HepG2 (cell line): ENCODE results near the gene WIZ. TPM values are rescaled to one million over a fixed set of nuclear protein-coding genes. Genes with fewer than 3 reads are reported as not detected.

Source experiments
- HES4 ChIP-seq: sonication (generic); formaldehyde crosslinking; IDR thresholded peaks from 2 replicates; pipeline ENCODE4 v1.9.0; 2021; ENCODE audit warnings: mild to moderate bottlenecking, missing genetic modification reagents, borderline replicate concordance
- JUN ChIP-seq: sonication (generic); formaldehyde crosslinking; IDR thresholded peaks from 2 replicates; pipeline ENCODE4 v1.4.0; 2020; ENCODE audit warnings: mild to moderate bottlenecking, missing genetic modification reagents
- KDM2A ChIP-seq: sonication (generic); formaldehyde crosslinking; IDR thresholded peaks from 2 replicates; pipeline ENCODE4 v1.4.0; 2020; ENCODE audit warnings: low read depth, missing genetic modification reagents, borderline replicate concordance
- MED13 ChIP-seq: sonication (generic); formaldehyde crosslinking; IDR thresholded peaks from 2 replicates; pipeline ENCODE4 v1.5.0; 2020; ENCODE audit warnings: missing genetic modification reagents
- RAD51 ChIP-seq: fragments of 450-650 bp; IDR thresholded peaks from 2 replicates; pipeline ENCODE4 v1.6.1; 2016; ENCODE audit warnings: borderline replicate concordance
- RFXAP ChIP-seq: sonication (generic); formaldehyde crosslinking; IDR thresholded peaks from 2 replicates; pipeline ENCODE4 v1.4.0; 2020; ENCODE audit warnings: missing genetic modification reagents, borderline replicate concordance
- SOX5 ChIP-seq: IDR thresholded peaks from 2 replicates; pipeline ENCODE4 v1.6.1; 2016; ENCODE audit warnings: borderline replicate concordance
- SP5 ChIP-seq: IDR thresholded peaks from 2 replicates; pipeline ENCODE4 v1.6.1; 2016; ENCODE audit warnings: low read depth, borderline replicate concordance
- TBL1XR1 ChIP-seq: fragments of 150-350 bp; IDR thresholded peaks from 2 replicates; pipeline ENCODE4 v1.6.1; 2014; ENCODE audit warnings: borderline replicate concordance, low read length; ENCODE audit not compliant: partially characterized antibody
- TEAD2 ChIP-seq: sonication (generic); formaldehyde crosslinking; IDR thresholded peaks from 2 replicates; pipeline ENCODE4 v1.9.0; 2021; ENCODE audit warnings: missing genetic modification reagents
- ZBTB7A ChIP-seq: sonication (generic); formaldehyde crosslinking; IDR thresholded peaks from 2 replicates; pipeline ENCODE4 v1.8.0; 2022; ENCODE audit warnings: mild to moderate bottlenecking, missing genetic modification reagents
- ZNF180 ChIP-seq: sonication (generic); formaldehyde crosslinking; IDR thresholded peaks from 2 replicates; pipeline ENCODE4 v1.4.0; 2020; ENCODE audit warnings: low read depth, missing genetic modification reagents, borderline replicate concordance
- ZNF251 ChIP-seq: sonication (generic); formaldehyde crosslinking; IDR thresholded peaks from 2 replicates; pipeline ENCODE4 v1.9.0; 2021; ENCODE audit warnings: mild to moderate bottlenecking, missing genetic modification reagents
- ZNF329 ChIP-seq: sonication (generic); formaldehyde crosslinking; IDR thresholded peaks from 2 replicates; pipeline ENCODE4 v1.9.0; 2021; ENCODE audit warnings: low read depth, mild to moderate bottlenecking, missing genetic modification reagents
- ZNF333 ChIP-seq: sonication (generic); formaldehyde crosslinking; IDR thresholded peaks from 2 replicates; pipeline ENCODE4 v1.4.0; 2020; ENCODE audit warnings: mild to moderate bottlenecking, missing genetic modification reagents, borderline replicate concordance
- ZNF652 ChIP-seq: IDR thresholded peaks from 2 replicates; pipeline ENCODE4 v1.6.1; 2016; ENCODE audit warnings: low read depth, borderline replicate concordance
- ZNF75D ChIP-seq: sonication (generic); formaldehyde crosslinking; IDR thresholded peaks from 2 replicates; pipeline ENCODE4 v1.8.1; 2023; ENCODE audit warnings: missing genetic modification reagents, mild to moderate bottlenecking, borderline replicate concordance
- polyA plus RNA-seq, 8 experiments: library from polyadenylated mRNA; depleted of rRNA in 3 of 8; stranded (reverse) in 7 of 8; unstranded in 1 of 8; fragments of >200 nt; fragmentation: Illumina TruSeq in 4 of 8; extraction: Trizol in 4 of 8; gene quantifications; 2 replicates each; pipeline versions ENCODE4 v1.2.1 to v1.2.3, GENCODE V29; 2011 to 2016; ENCODE audit warnings: low read depth in 4 of 8, missing spikeins in 1 of 8, mixed read lengths in 1 of 8; ENCODE audit not compliant: insufficient read depth in 1 of 8
- total RNA-seq, 5 experiments: library from RNA; depleted of rRNA; stranded (reverse); fragments of >200 nt; fragmentation: Illumina TruSeq; extraction: Trizol; gene quantifications; 2 replicates each; pipeline ENCODE4 v1.2.3, GENCODE V29; 2016; ENCODE audit warnings: low read depth in 1 of 5
- TF ChIP-seq, protein P1 (sequence below): sonication (generic); formaldehyde crosslinking; IDR thresholded peaks from 2 replicates; pipeline ENCODE4 v1.4.0; 2020; ENCODE audit warnings: missing genetic modification reagents
- TF ChIP-seq, protein P2 (sequence below): sonication (generic); formaldehyde crosslinking; IDR thresholded peaks from 2 replicates; pipeline ENCODE4 v1.4.0; 2020; ENCODE audit warnings: mild to moderate bottlenecking, missing genetic modification reagents
- TF ChIP-seq, protein P3 (sequence below): sonication (generic); formaldehyde crosslinking; IDR thresholded peaks from 2 replicates; pipeline ENCODE4 v1.5.0; 2020; ENCODE audit warnings: mild to moderate bottlenecking, missing genetic modification reagents
- TF ChIP-seq, protein P4 (sequence below): sonication (generic); formaldehyde crosslinking; IDR thresholded peaks from 2 replicates; pipeline ENCODE4 v1.5.1; 2020; ENCODE audit warnings: mild to moderate bottlenecking, missing genetic modification reagents, borderline replicate concordance
- TF ChIP-seq, protein P5 (sequence below): sonication (generic); formaldehyde crosslinking; IDR thresholded peaks from 2 replicates; pipeline ENCODE4 v1.4.0; 2020; ENCODE audit warnings: missing genetic modification reagents, mild to moderate bottlenecking, borderline replicate concordance
- TF ChIP-seq, protein P6 (sequence below): sonication (generic); formaldehyde crosslinking; IDR thresholded peaks from 2 replicates; pipeline ENCODE4 v1.4.0; 2020; ENCODE audit warnings: missing genetic modification reagents

WIZ gene
- total and polyA plus RNA-seq, 2 of the 13 experiments (the other 11 are each of a cell fraction or from before 2014, with no cell fraction given): 4.7 to 4.8 TPM

DNA sequence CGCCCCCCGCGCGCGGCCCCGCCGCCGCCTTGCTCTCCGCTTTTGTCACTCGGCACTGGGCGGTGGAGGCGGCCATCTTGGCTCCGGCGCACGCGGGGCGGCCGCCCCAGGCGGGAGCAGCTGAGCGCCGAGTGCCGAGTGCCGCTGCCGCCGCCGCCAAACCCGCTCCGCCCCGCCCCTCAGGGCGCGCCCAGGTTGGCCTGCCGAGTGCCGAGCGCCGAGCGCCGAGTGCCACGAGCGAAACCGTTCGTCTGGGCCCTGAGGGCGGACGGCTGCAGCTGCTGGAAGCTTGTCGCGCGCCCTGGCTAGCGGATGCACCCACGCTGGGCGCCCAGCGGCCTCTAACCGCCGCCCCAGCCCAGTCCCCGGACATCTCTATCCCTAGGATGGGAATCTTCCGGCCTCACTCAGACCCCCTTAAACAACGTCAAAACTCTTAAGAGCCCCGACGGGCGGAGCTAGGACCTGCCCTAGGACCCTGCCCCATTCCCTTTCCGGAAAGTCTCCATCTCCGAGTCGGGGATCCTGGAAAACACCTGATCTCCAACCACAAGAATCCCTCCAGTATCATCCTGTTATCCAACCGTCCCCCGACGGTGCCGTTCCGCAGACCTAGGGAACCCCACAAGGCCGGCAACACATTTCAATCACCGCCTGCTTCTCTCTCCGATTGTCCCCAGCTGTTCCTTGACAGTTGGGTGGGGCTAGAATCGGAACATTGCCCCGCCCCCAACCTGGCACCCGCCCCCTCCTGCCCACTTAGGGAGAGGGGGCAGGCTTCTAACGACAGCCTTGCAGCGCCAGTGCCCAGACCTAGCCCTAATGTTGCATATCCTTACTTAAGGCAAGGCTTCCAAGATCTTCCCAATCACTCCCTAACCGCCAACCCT is 16.9 kb downstream of the WIZ start (continued):
- no peak for TF ChIP-seq ZNF180 (CRISPR knock-in tag)
- no peak for TF ChIP-seq MED13 (CRISPR knock-in tag)
- TF ChIP-seq RAD51: no peak
- TF ChIP-seq ZNF652 (CRISPR knock-in tag): no peak
- no peak for TF ChIP-seq ZNF329
- TF ChIP-seq, protein P1, sequence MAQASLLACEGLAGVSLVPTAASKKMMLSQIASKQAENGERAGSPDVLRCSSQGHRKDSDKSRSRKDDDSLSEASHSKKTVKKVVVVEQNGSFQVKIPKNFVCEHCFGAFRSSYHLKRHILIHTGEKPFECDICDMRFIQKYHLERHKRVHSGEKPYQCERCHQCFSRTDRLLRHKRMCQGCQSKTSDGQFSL: 0 out of 2 replicates have a peak, but pooled peaks have one; percentile 28
- TF ChIP-seq, protein P2, sequence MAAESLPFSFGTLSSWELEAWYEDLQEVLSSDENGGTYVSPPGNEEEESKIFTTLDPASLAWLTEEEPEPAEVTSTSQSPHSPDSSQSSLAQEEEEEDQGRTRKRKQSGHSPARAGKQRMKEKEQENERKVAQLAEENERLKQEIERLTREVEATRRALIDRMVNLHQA: no peak
- no peak for TF ChIP-seq ZBTB7A (CRISPR knock-in tag)
- TF ChIP-seq SP5: peak; percentile 81
- peak; percentile 90 for TF ChIP-seq KDM2A (CRISPR knock-in tag)
- TF ChIP-seq, protein P3, sequence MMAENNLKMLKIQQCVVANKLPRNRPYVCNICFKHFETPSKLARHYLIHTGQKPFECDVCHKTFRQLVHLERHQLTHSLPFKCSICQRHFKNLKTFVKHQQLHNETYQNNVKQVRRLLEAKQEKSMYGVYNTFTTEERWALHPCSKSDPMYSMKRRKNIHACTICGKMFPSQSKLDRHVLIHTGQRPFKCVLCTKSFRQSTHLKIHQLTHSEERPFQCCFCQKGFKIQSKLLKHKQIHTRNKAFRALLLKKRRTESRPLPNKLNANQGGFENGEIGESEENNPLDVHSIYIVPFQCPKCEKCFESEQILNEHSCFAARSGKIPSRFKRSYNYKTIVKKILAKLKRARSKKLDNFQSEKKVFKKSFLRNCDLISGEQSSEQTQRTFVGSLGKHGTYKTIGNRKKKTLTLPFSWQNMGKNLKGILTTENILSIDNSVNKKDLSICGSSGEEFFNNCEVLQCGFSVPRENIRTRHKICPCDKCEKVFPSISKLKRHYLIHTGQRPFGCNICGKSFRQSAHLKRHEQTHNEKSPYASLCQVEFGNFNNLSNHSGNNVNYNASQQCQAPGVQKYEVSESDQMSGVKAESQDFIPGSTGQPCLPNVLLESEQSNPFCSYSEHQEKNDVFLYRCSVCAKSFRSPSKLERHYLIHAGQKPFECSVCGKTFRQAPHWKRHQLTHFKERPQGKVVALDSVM (CRISPR knock-in tag): peak; percentile 50; the same call in 1 of the 2 replicates
- TF ChIP-seq, protein P4, sequence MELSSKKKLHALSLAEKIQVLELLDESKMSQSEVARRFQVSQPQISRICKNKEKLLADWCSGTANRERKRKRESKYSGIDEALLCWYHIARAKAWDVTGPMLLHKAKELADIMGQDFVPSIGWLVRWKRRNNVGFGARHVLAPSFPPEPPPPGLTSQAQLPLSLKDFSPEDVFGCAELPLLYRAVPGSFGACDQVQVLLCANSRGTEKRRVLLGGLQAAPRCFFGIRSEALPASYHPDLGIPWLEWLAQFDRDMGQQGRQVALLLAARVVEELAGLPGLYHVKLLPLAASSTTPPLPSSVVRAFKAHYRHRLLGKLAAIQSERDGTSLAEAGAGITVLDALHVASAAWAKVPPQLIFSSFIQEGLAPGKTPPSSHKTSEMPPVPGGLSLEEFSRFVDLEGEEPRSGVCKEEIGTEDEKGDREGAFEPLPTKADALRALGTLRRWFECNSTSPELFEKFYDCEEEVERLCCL (CRISPR knock-in tag): no peak
- TF ChIP-seq, protein P5, sequence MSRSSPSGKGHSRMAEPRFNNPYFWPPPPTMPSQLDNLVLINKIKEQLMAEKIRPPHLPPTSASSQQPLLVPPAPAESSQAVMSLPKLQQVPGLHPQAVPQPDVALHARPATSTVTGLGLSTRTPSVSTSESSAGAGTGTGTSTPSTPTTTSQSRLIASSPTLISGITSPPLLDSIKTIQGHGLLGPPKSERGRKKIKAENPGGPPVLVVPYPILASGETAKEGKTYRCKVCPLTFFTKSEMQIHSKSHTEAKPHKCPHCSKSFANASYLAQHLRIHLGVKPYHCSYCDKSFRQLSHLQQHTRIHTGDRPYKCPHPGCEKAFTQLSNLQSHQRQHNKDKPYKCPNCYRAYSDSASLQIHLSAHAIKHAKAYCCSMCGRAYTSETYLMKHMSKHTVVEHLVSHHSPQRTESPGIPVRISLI (CRISPR knock-in tag): no peak; the same call in 1 of the 2 replicates
- no peak for TF ChIP-seq ZNF75D
- no peak for TF ChIP-seq ZNF251 (CRISPR knock-in tag)
- no peak; the same call in 1 of the 2 replicates for TF ChIP-seq HES4 (CRISPR knock-in tag)
- no peak for TF ChIP-seq TBL1XR1
- TF ChIP-seq ZNF333 (CRISPR knock-in tag): peak; percentile 39; the same call in 1 of the 2 replicates
- TF ChIP-seq RFXAP: peak; percentile 55; the same call in 1 of the 2 replicates
- 0 out of 2 replicates have a peak, but pooled peaks have one; percentile 20 for TF ChIP-seq SOX5
- TF ChIP-seq, protein P6, sequence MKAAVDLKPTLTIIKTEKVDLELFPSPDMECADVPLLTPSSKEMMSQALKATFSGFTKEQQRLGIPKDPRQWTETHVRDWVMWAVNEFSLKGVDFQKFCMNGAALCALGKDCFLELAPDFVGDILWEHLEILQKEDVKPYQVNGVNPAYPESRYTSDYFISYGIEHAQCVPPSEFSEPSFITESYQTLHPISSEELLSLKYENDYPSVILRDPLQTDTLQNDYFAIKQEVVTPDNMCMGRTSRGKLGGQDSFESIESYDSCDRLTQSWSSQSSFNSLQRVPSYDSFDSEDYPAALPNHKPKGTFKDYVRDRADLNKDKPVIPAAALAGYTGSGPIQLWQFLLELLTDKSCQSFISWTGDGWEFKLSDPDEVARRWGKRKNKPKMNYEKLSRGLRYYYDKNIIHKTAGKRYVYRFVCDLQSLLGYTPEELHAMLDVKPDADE (CRISPR knock-in tag): 0 out of 2 replicates have a peak, but pooled peaks have one; percentile 13
- TF ChIP-seq TEAD2 (CRISPR knock-in tag): no peak
- TF ChIP-seq JUN: no peak
